A549 treated with GW870086 at 1 μM for 4 hours (cell line): ENCODE data around the gene PITX3. TPM values are rescaled to one million over a fixed set of nuclear protein-coding genes. Genes with fewer than 3 reads are reported as not detected.

ENCODE experiments used
- total RNA-seq: library from RNA; stranded (reverse); fragments of 200-300 nt; extraction: Qiagen RNA extraction; gene quantifications from 5 replicates; pipeline ENCODE4 v1.2.3, GENCODE V29; 2022; ENCODE audit warnings: low read depth

Gene PITX3
- total RNA-seq, result 0.40 to 0.89 TPM (median 0.85 TPM) in 5 replicates

DNA sequence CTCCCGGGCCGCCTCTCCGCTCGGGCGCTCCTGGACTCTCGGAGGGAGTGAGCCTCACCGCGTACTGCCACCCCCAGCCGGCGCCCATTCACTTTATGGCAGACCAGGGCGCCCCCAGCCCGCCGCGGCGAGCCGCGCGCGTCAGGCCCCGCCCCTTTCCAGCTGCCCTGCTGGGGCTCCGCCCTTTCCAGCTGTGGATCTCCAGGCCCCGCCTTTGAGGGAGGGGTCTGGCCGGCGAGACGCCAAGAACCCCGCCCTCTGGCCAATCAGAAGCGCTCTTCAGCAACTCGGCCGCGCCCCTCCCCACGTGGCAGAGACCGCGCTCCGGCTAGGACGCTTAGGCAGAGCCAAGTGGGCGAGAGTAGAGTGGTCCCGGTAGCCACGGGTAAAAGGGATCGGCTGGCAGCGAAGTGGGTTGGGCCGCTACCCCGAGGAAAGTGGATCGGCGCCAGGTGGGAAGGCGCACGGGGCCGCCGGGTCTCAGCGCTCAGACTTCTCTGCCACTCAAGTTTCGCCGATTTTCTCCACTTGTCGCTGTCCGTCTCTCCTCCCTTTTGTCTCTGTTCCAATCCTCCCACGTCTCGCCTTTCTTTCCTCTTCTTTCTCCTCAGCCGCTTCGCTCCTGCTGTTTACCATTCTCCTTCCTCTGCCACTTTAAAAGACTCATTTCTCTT is at the start of gene PITX3:
PITX3 (minus strand) TSS at position 69 of the 674 bp plus-strand sequence. CDS start 9,432 bp downstream, outside the sequence.

DNA sequence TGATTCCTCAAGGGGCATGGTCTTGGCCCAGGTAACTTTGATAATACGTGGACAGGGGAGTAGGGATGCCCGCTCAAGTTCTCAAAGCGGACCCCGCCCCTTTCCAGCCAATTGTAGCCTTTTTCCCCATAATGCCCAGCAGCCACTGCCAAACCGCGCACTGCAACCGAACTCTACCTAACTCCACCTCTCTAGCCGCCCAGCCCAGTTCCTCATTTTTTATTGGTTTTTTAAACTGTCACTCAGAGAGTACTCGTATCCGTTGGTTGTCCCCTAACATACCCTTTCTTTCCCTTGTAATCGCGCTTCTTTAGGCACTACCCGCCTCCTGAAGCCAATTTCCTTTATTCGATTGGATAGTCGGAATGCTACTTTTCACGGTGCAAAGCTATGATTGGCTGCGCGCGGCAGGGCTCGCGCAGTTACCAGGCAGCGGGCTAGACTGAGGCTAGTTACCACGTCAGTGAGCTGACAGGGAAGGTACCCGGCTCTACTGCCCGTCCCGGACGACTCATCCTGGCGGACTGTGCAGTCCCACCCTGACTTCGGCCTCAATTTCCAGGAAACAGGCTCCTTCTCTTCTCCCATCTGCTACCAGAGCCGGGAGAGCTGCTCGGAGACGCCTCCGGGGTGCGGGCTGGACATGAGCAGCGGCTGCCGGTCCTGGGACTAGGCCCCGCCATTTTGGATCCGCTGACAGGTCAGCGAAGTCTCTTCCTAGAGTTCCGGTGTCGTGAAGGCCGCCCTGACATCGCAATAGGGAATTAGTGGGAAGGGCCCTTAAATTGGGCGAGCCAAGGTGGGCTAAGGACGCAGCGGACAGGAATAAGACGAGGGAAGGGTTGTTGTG is 4.0 kb upstream of the PITX3 start, which contains the start of gene GBF1:
GBF1 (plus strand) TSS at position 451 of the 850 bp plus-strand sequence. CDS start 13,407 bp downstream, outside the sequence.

DNA sequence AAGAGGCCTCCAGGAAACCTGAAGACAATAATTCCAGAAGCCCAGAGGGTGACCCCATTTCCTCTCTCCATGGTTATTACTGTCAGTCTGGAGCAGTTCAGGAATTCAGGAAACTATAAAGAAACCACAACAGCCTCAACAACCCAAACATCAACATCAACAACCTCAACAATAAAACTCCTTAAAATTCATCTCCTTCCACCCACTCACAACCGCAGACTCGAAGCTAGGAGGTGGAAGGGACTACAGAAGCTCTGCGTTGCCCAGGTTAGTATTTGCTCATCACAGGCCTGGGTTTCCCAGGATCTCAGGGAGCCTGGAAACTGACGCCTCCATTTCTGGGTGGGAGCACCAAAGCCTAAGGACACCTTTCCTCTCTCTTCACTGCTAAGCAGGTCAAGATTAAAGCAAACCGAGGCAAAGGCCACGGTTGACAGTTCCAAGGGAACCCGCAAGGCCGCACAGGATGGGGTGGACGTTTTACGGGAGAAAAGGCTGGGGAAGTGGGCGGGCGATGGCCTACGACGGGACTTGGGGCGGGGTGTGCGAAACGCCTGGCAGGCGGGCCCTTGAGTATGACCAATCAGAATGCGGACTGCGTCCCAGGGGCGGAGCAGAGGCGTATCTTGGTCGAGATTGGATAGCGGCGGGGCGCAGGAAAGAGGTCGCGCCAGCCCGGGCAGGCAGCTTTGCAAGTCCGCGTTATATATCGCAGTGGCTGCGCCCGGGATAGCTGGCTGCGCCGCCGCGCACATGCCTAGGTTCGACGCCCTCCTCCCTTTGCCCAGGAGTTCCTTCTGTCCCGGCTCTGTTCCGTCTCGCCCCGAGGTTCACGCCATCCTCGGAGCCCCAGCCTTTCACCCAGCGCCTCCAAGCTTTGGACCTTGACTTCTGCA is 15.4 kb downstream of the PITX3 start, which contains the start of gene ELOVL3:
ELOVL3 (plus strand) TSS at position 654 of the 896 bp plus-strand sequence. CDS start 250 bp downstream, outside the sequence.

Other genes with a start within 250 kb of the PITX3 start
- gene ARMH3, start 185.3 kb downstream of the PITX3 start, total RNA-seq, result 10.0 to 12.2 TPM (median 11.1 TPM) in 5 replicates
- 27.0 to 37.5 TPM (median 34.4 TPM) in 5 replicates for gene HPS6, start 176.2 kb downstream of the PITX3 start, total RNA-seq
- 28.2 to 36.5 TPM (median 35.1 TPM) in 5 replicates for gene LDB1, start 121.1 kb downstream of the PITX3 start, total RNA-seq
- gene PPRC1, start 108.5 kb downstream of the PITX3 start, total RNA-seq, result 44.0 to 59.5 TPM (median 55.9 TPM) in 5 replicates
- 160 to 171 TPM (median 166 TPM) in 5 replicates for gene NOLC1, start 89.1 kb downstream of the PITX3 start, total RNA-seq
- 0.14 to 0.45 TPM (median 0.27 TPM) in 4 of 5 replicates, not detected in the other for gene ELOVL3, start 15.2 kb downstream of the PITX3 start, total RNA-seq
- 21.8 to 25.4 TPM (median 23.2 TPM) in 5 replicates for gene GBF1, start 4.0 kb upstream of the PITX3 start, total RNA-seq
- 41.1 to 61.6 TPM (median 54.5 TPM) in 5 replicates for gene NFKB2, start 154.2 kb upstream of the PITX3 start, total RNA-seq
- 0.39 to 0.80 TPM (median 0.50 TPM) in 5 replicates for gene PSD, start 177.3 kb upstream of the PITX3 start, total RNA-seq
- gene FBXL15, start 179.3 kb upstream of the PITX3 start, total RNA-seq, result 6.5 to 9.6 TPM (median 8.2 TPM) in 5 replicates
- gene CUEDC2, start 191.1 kb upstream of the PITX3 start, total RNA-seq, result 58.5 to 67.4 TPM (median 64.3 TPM) in 5 replicates
- 0.13 to 0.16 TPM (median 0.14 TPM) in 3 of 5 replicates, not detected in the others for gene C10orf95, start 210.0 kb upstream of the PITX3 start, total RNA-seq